Vagina (tissue), 2 donors: ENCODE measurements around the gene ORC4.

Source experiments
- POLR2A ChIP-seq, 2 donors: fragments of 450-650 bp; IDR thresholded peaks; one replicate each; pipeline ENCODE4 v1.6.1; 2017; ENCODE audit warnings: antibody characterized with exemption in 2 of 2, mild to moderate bottlenecking in 2 of 2, moderate library complexity in 2 of 2
- TF ChIP-seq, protein P1 (sequence below), 3 experiments: fragments of 450-650 bp in 2 of 3; fragments of 200-600 bp in 1 of 3; sonication (generic) in 1 of 3; IDR thresholded peaks; one replicate each; pipeline ENCODE4 v1.5.1; 2017 to 2019; ENCODE audit warnings: antibody characterized with exemption in 3 of 3, mild to moderate bottlenecking in 2 of 3, moderate library complexity in 2 of 3

DNA sequence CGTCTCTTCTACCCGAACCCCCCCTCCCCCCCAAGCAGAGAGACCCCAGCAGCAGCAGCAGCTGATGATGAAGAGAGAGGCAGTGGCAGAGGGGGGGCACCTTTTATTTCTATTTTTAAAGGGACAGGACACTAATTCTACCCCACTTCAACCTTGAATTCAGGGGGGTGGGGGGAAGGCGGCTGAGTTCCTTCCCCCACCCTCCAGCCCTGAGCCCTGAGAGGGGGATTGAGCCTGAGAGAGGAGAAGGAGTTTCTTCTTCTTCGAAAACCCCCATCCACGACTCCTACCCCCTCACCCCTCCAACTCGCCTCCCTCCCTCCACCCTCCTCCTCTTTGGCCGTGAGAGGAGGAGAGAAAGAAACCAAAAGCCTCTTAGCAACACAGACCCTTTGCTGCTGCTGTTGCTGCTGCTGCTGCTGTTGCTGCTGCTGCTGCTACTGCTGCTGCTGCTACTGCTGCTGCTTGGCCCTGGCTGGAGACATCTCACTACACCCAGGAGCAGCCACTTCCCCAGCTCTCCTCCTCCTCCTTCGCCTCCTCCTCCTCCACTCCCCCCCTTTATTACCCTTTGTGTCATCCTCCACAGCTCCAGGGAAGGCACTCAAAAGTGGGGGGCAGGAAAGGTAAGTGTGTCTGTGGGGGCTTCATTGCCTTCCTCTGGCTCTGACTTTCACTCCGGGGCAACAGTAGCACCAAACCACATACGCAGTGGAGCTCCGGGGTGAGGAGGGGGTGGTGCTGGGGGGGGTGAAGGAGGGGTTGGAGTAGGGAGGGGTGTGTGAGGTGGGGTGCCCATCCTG lies 723 bp upstream of the ORC4 start, which contains the start of gene MBD5:
- TF ChIP-seq, protein P1, sequence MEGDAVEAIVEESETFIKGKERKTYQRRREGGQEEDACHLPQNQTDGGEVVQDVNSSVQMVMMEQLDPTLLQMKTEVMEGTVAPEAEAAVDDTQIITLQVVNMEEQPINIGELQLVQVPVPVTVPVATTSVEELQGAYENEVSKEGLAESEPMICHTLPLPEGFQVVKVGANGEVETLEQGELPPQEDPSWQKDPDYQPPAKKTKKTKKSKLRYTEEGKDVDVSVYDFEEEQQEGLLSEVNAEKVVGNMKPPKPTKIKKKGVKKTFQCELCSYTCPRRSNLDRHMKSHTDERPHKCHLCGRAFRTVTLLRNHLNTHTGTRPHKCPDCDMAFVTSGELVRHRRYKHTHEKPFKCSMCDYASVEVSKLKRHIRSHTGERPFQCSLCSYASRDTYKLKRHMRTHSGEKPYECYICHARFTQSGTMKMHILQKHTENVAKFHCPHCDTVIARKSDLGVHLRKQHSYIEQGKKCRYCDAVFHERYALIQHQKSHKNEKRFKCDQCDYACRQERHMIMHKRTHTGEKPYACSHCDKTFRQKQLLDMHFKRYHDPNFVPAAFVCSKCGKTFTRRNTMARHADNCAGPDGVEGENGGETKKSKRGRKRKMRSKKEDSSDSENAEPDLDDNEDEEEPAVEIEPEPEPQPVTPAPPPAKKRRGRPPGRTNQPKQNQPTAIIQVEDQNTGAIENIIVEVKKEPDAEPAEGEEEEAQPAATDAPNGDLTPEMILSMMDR (IDR thresholded peaks at IDR 0.05), result no peak
- TF ChIP-seq POLR2A (IDR thresholded peaks at IDR 0.05), result no peak
